Breast epithelium (tissue), 4 donors: Measurements from ENCODE around the gene KRT27. TPM values are rescaled to one million over a fixed set of nuclear protein-coding genes. Genes with fewer than 3 reads are reported as not detected.

Experiments used
- DNase-seq, 2 donors: peaks; one replicate each; pipeline ENCODE4 v3.0.0-alpha.2; 2019; ENCODE audit warnings: low spot score in 2 of 2
- H3K27ac ChIP-seq, 2 donors: fragments of 200-600 bp; sonication (generic) in 1 of 2; one replicate each; pipeline ENCODE4 v1.5.1; 2016 to 2019; ENCODE audit warnings: mild to moderate bottlenecking in 1 of 2
- H3K27me3 ChIP-seq, 2 donors: fragments of 200-600 bp; sonication (generic) in 1 of 2; one replicate each; pipeline versions ENCODE4 v1.5.1 to v1.6.0; 2017 to 2019; ENCODE audit warnings: control low read depth in 1 of 2, mild to moderate bottlenecking in 1 of 2
- H3K36me3 ChIP-seq: fragments of 200-600 bp; one replicate; pipeline ENCODE4 v1.5.1; 2019
- H3K4me1 ChIP-seq, 2 donors: fragments of 200-600 bp; sonication (generic); one replicate each; pipeline ENCODE4 v1.5.1; 2016 to 2019; ENCODE audit warnings: control low read depth in 1 of 2
- H3K4me3 ChIP-seq, 3 donors: fragments of 200-600 bp; sonication (generic); 1 replicate in 2 of 3; 2 replicates in 1 of 3; pipeline ENCODE4 v1.5.1; 2016 to 2019; ENCODE audit warnings: mild to moderate bottlenecking in 3 of 3, moderate library complexity in 2 of 3
- H3K9me3 ChIP-seq, 2 donors: fragments of 200-600 bp; sonication (generic) in 1 of 2; one replicate each; pipeline ENCODE4 v1.5.1; 2016 to 2019; ENCODE audit warnings: control low read depth in 1 of 2
- POLR2A ChIP-seq: fragments of 450-650 bp; IDR thresholded peaks from one replicate; pipeline ENCODE4 v1.6.1; 2016; ENCODE audit warnings: antibody characterized with exemption, mild to moderate bottlenecking, moderate library complexity
- POLR2AphosphoS5 ChIP-seq, 3 donors: sonication (generic); formaldehyde crosslinking; IDR thresholded peaks; one replicate each; pipeline ENCODE4 v1.6.1; 2017; ENCODE audit warnings: antibody characterized with exemption in 3 of 3
- intact Hi-C: fragments of 100-400 bp; cut with DNase I; formaldehyde crosslinking; loops from one replicate; pipeline ENCODE4 v1.15.1; 2023; ENCODE audit warnings: low total_unique reads
- total RNA-seq, 3 donors: library from RNA; depleted of rRNA; stranded (reverse); fragments of >200 nt; gene quantifications; one replicate each; pipeline ENCODE4 v1.1.0, GENCODE V29; 2016
- TF ChIP-seq, protein P1 (sequence below), 3 donors: fragments of 450-650 bp; IDR thresholded peaks; one replicate each; pipeline ENCODE4 v1.5.1; 2016 to 2017; ENCODE audit warnings: antibody characterized with exemption in 3 of 3, mild to moderate bottlenecking in 3 of 3, moderate library complexity in 3 of 3

The KRT27 gene
- total RNA-seq, 3 donors from 2014 or later, result not detected

DNA sequence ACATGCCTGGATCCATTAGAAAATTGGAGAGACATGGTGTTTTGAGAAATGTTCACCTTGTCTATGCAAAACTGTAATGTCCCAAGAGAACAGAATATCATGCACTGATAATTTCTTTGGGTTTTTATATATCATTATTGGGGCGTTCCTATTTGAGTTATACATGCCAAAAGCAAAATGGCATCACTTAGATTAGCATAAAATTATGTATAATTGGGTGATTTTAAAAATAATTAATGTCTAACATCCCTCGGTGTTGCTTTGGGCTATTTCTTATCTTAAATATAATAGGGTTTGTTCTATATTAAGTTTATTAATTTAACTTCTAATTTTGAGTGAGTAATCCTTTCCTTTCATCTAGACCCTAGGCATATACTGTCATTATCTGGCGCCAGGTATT is 17.5 kb upstream of the KRT27 start, which contains the start of gene KRT28:
Gene KRT28 (minus strand): TSS at position 101 of the 400 bp plus-strand sequence. CDS start 66 bp downstream, at position 35.
- Histone ChIP-seq H3K9me3 (no peaks in the 10 kb centered on the region), H3K4me1 (no peaks in the 10 kb centered on the region), H3K27me3 (peaks cover 0 to 8% of the 10 kb centered on the region in 2 donors), H3K36me3 (no peaks in the 10 kb centered on the region), H3K27ac (no peak within 1 kb of the TSS), H3K4me3 (no peak within 1 kb of the TSS)
- intact Hi-C loops, result no loop called here
- no peak for DNase-seq
- TF ChIP-seq, protein P1, sequence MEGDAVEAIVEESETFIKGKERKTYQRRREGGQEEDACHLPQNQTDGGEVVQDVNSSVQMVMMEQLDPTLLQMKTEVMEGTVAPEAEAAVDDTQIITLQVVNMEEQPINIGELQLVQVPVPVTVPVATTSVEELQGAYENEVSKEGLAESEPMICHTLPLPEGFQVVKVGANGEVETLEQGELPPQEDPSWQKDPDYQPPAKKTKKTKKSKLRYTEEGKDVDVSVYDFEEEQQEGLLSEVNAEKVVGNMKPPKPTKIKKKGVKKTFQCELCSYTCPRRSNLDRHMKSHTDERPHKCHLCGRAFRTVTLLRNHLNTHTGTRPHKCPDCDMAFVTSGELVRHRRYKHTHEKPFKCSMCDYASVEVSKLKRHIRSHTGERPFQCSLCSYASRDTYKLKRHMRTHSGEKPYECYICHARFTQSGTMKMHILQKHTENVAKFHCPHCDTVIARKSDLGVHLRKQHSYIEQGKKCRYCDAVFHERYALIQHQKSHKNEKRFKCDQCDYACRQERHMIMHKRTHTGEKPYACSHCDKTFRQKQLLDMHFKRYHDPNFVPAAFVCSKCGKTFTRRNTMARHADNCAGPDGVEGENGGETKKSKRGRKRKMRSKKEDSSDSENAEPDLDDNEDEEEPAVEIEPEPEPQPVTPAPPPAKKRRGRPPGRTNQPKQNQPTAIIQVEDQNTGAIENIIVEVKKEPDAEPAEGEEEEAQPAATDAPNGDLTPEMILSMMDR (IDR thresholded peaks at IDR 0.05), result no peak
- TF ChIP-seq POLR2AphosphoS5 (IDR thresholded peaks at IDR 0.05), result no peak
- TF ChIP-seq POLR2A, result no peak

DNA sequence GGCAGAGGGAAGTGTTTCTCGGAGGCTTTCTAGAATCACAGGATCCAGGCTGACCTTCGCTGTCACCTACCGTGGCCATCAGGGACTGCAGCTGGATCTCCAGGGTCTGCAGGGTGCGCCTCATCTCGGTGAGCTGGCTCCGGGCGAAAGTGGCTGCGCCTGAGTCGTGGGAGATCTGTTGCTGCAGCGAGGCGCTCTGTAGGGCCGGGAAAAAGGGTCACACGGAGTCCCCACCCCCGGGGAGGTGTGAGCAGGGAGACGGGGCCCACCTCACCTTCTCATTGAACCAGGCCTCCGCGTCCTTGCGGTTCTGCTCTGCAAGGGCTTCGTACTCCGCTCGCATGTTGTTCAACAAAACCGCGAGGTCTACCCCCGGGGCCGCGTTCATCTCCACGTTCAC is 14.5 kb upstream of the KRT27 start:
- H3K36me3 ChIP-seq, result no peaks in the 10 kb centered on the region
- H3K27me3 ChIP-seq, result peaks cover 0 to 8% of the 10 kb centered on the region in 2 donors
- H3K27ac ChIP-seq, result no peak overlapping the region
- no peaks in the 10 kb centered on the region for H3K4me1 ChIP-seq
- intact Hi-C loops, result no loop called here
- TF ChIP-seq, protein P1 (IDR thresholded peaks at IDR 0.05), result no peak
- TF ChIP-seq POLR2A, result no peak
- no peak for TF ChIP-seq POLR2AphosphoS5 (IDR thresholded peaks at IDR 0.05)
- no peak for DNase-seq
- H3K9me3 ChIP-seq, result no peaks in the 10 kb centered on the region
- H3K4me3 ChIP-seq, result no peak overlapping the region

DNA sequence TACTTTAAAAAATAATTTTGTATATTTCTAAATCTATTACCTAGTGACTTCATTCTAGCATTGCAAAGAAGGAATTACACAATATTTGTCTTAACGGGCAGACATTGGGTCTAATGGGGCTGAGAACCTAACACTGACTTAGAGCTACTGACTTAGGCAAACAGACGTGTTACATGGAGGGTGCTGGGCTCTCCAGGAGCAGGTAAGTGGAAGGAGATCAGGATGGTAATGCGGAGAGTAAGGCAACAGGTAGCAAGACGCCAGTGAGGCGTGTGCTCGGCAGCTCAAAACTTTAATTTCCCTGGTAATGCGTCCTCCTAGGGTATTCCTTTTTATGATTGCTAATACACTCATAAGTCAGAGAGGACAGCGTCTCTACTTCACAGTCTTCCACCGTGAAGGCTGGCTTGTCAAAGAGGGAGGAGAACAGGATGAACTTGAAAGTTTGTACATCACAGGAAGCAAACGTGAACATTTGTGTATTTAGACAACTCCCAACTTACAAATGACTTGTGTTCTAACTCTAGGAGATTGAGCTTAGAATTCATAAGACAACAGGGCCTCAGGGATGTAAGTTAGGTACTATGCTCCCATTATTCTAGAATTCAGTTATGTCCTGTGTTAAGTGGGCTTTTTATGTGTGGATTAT is 12.8 kb upstream of the KRT27 start:
- H3K4me3 ChIP-seq, result no peak overlapping the region
- H3K27me3 ChIP-seq, result peaks cover 0 to 8% of the 10 kb centered on the region in 2 donors
- no peaks in the 10 kb centered on the region for H3K36me3 ChIP-seq
- DNase-seq, result no peak
- no peaks in the 10 kb centered on the region for H3K9me3 ChIP-seq
- intact Hi-C loops, result no loop called here
- TF ChIP-seq POLR2A, result no peak
- TF ChIP-seq, protein P1 (IDR thresholded peaks at IDR 0.05), result no peak
- TF ChIP-seq POLR2AphosphoS5 (IDR thresholded peaks at IDR 0.05), result no peak
- H3K27ac ChIP-seq, result no peak overlapping the region
- H3K4me1 ChIP-seq, result no peaks in the 10 kb centered on the region

DNA sequence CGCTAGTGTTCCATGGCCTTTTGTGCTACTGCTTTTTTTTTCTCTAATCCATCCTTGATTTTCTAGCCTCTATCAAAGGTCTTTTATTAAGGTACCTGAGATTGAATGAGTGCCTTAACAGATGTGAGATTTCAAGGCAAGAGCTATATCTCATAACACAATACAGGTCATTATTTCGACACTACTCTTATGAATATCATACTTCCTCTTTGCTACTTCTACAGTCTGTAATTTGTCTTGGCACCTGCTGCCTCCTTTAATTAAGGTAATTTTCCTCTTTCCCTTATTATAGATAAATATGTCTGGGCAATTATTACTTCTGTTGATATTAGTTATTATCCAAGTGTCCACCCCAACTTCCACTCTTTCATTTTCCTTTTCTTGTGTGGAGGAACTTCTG is 12.1 kb upstream of the KRT27 start:
- H3K27ac ChIP-seq, result no peak overlapping the region
- H3K9me3 ChIP-seq, result no peaks in the 10 kb centered on the region
- H3K4me3 ChIP-seq, result no peak overlapping the region
- no peak for DNase-seq
- H3K36me3 ChIP-seq, result no peaks in the 10 kb centered on the region
- peaks cover 0 to 4% of the 10 kb centered on the region in 2 donors for H3K27me3 ChIP-seq
- intact Hi-C loops, result no loop called here
- no peaks in the 10 kb centered on the region for H3K4me1 ChIP-seq
- TF ChIP-seq POLR2A, result no peak
- no peak for TF ChIP-seq POLR2AphosphoS5 (IDR thresholded peaks at IDR 0.05)
- TF ChIP-seq, protein P1 (IDR thresholded peaks at IDR 0.05), result no peak

DNA sequence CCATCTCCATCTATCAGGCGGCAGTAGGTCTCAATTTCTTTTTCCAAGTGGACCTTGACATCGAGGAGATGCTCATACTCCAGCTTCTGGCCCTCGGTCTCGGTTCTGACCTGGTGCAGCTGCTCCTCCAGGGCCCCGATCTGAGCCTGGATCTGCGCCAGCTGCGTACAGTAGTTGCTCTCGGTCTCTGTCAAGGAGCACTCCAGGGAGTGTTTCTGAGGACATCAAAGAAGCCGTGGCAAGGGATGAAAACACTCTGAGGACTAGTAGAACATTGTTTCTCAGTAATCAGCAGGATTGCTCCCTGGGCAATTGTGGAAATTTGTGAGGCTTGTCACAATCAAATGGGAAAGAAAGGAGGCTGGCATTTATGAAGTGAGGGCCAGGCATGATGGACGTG is 11.5 kb upstream of the KRT27 start:
- intact Hi-C loops, result no loop called here
- no peak for DNase-seq
- Histone ChIP-seq H3K27ac (no peak overlapping the region), H3K9me3 (no peaks in the 10 kb centered on the region), H3K36me3 (no peaks in the 10 kb centered on the region), H3K4me1 (no peaks in the 10 kb centered on the region), H3K4me3 (no peak overlapping the region), H3K27me3 (no peaks in the 10 kb centered on the region)
- TF ChIP-seq POLR2A, result no peak
- no peak for TF ChIP-seq POLR2AphosphoS5 (IDR thresholded peaks at IDR 0.05)
- TF ChIP-seq, protein P1 (IDR thresholded peaks at IDR 0.05), result no peak
